Activated naive CD4-positive, alpha-beta T cell (primary cell): ENCODE data around the gene PPP2R5C.

Experiments
- DNase-seq, 4 experiments: peaks; one replicate each; lab custom pipeline; 2025; lab: John Stamatoyannopoulos, UW

The PPP2R5C gene

DNA sequence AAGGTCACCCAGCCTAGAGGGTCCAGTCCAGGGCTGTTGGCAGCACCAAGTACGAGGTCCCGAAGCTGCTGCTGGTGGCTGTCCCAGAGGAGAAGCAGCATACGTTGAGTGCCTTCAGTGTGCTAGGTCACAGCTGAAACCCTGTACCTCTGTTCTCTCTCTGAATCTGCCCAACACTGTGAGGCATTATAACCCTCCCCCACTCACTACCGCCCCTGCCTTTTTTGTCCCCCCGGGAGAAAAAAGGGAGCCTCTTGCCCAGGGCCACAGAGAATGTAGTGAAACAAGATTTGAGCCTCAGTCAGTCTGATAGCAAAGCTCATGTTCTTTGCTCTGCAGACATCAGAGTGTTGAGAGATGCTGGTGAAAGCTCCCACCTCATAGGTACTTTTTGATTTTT lies 53.4 kb downstream of the PPP2R5C start:
- DNase-seq: no peak

DNA sequence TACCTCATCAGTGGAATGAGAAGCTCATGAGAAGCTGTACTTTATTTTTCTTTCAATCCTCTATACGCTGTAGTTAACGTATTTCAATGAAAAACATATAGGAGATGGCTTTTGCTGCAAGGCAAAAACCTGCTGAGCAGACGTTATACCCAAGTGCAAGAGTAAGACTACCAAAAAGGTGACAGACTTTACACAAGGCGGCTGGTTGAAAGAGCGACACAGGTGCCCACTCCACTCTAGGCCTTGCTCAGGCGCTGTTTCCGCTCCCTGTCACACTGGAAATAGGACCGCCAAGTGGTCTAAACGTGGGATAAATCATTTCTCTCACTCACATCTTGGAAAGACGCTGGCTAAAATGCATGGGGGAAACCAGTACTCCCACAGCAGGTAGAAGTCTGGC lies 54.5 kb downstream of the PPP2R5C start:
- DNase-seq: no peak

DNA sequence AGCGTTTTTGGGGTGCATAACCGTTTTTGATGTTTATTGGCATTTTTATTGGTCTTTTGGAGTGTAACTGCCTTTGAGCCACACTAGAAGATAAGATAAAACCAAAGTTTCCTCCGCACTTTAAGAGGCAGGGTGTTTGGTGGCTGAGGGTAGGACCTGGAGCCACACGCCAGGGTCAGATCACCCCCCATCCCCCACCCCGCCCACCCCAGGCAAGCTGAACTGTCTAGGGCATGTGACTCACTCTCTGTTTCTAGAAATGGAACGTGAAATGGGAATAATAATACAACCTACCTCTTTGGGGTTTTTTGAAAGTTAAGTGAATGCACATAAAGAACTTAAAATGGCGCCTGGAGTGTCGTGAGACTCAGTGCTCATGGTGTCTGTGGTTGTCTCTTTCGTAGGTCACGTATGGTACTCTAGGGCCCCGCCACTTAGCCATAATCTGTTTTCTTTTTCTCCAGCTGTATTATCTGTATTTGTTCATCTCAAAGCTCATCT lies 56.0 kb downstream of the PPP2R5C start:
- DNase-seq: peak in 1 of 4 experiments; percentile 40

DNA sequence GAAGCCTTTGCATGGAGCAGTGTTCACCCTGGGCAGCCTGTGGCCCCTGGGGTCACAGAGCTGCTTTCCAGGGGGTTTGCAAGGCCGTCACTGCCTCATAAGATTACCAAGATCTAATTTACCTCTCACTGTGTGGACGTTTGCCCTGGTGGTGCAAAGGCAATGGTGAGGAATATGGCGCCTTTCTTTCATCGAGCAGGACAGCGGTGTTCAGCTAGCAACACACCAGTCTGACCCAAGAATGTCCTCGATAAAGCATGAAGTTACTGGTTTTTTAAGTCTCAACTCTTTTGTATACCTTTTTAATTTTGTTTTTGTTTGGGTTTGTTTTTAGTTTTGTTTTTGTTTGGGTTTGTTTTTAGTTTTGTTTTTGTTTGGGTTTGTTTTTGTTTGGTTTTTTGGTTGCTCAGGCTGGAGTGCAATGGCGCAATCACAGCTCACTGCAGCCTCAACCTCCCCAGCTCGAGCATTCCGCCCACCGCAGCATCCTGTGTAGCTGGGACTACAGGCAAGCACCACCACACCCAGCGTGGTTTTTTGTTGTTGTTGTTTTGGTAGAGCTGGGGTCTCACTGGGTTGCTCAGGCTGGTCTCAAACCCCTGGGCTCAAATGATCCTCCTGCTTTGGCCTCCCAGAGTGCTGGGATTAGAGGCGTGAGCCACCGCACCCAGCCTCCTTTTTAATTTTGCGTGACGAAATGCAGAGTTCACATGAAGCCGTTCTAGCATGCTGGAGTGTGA lies 57.9 kb downstream of the PPP2R5C start:
- peak in 2 of 4 experiments; percentile 32 to 56 for DNase-seq

DNA sequence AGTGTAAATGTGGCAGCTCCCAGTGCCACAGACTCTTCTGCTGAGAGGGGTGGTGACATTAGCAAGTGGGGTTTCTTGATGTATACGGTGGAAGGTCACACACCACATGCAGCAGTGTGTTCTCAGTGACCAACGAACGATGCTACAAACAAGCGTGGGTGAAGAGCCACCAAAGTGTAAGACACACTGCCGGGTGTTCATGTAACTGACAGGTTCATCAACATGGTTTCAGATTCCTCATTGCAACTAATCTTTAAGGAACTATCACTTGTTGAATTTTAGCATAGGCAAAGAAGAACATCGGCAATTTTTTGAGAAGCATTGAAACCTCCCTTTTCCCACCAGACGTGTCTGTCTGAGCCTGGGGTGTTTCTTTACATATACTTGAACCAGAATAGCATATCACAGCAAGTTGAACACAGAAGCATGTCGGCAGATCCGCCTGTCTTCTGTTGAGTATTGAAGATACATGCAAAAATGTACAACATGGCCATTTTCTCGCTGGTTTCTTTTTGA lies 58.8 kb downstream of the PPP2R5C start:
- no peak for DNase-seq

DNA sequence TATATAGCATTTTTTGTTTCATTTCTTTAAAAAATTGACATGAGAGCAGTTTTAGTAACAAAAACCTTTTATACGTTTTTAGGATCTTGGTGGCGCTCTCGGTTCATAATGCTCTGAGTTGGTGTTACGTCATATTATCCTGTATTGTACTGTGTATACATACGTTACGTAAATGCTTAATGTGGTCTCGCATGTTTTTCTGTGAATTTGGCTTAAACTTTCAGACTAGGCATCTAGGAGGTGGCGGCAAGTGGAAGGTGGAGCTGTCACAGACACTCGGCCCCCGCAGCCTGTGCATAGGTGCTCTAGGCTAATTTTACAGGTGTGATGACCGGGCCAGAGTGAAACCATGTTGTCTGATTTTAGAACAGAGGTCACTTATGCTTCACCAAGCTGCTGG lies 60.0 kb downstream of the PPP2R5C start:
- DNase-seq: peak in 2 of 4 experiments; percentile 25 to 42

DNA sequence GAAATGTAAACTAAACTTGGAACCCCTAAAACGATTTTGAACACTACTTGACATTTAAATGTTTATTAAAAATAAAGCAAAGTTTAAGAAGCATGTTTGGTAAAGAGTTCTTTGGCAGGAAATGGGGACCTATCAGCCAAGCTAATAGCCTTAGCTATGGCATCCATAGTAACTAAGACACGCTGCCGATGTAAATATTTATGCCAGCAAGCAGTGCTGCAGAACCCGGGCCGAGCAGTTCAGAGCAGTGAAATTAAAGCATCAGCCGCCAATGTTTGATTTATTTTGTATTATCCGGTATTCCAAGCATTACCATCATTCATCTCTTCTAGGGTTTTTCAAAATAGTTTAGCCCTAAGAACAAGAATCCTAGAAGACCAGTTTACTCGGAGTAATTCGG lies 61.6 kb downstream of the PPP2R5C start:
- no peak for DNase-seq

DNA sequence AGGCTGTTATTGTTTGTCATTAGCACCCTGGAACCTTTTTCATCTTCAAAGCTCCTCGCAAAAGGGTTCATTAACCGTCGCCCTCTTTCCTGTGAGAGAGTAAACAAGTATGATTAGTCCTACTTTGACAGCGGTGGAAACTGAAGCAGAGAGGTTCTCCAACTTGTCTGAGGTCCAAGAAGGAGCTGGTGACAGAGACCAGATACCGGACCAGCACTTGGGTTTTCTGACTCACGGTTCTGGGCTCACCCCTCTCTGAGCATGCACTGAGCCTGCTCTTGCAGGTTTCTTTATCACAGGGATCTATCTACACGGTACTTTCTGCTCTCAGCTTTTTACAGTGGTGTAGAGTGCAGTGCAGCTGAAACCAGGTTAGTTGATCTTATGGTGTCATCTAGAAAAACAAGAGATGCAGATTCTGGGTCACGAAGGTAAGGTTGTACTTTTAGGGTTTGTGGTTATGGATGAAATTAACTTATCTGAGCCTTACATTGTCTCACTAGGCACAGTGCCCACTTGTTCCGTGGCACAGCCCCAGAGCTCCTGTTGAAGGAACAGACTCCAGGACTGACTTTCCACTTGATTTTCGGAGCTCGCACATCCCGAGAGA lies 62.1 kb downstream of the PPP2R5C start:
- DNase-seq: no peak

DNA sequence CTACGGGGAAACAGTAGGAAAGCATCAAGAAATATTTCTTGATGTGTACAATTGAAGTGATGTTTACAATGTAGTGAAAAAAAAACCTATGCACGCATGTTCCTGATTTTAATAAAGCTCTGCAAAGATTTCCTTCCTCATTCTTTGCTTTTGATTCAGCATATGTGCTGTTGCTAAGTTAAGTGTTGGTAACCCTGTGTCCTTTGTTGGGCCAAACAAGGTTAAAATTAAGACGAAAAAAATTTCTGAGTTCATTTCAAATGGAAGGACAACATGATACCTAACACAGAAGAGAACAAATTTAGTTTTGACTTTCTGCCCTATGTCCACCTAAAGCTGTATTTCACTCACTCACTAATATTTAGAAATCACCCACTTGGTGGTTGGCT lies 62.8 kb downstream of the PPP2R5C start:
- DNase-seq: no peak

DNA sequence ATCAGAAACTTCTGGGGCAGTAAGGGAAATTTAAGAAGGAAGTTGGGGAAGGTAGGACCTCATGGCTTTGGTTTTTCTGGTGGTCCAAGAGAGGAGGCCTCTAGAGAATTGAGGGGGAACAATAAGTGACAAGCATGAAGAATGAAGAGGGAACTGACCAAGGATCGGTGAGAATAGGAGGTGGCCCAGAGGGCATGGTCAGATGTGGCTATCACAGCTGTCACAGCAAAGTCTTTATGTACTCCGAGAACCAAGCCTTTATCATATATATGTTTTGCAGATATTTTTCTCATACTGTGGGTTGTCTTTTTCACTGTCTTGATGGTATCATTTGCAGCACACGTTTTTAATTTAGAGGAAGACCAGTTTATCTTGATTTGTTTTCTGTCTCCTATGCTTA lies 64.3 kb downstream of the PPP2R5C start:
- no peak for DNase-seq

DNA sequence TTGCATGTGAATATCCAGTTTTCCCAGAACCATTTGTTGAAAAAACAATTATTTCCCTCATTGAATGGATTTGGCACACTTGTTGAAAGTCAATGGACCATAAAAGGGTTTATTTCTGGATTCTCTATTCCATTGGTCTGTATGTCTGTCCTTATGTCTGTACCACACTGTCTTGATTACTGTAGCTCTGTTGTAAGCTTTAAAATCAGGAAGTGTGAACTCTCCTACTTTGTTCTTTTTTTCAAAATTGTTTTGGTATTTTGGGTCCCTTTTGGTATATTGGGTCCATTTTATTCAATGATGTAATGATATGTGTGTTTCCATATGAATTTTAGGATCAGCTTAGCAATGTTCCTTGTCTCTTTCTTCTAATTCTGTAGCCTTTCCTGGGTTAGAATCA lies 64.8 kb downstream of the PPP2R5C start:
- no peak for DNase-seq

DNA sequence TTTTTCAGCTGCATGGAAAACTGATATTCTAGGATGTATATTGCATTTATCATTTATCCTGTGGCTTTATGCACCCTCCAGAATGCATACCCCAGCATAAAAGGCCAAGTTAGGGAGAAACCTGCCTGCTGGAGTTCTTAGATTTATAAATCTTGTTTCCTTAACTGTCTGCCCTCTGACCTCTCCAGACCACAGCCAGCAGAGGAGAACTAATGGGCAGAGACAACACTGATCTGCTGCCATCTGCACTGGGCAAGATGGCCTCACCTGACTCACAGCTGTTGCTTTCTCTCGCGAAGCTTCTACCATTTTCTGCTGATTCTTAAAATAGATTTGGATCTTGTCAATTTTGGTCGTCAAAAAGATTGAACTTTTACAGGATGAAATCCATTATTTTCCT lies 65.8 kb downstream of the PPP2R5C start:
- no peak for DNase-seq

DNA sequence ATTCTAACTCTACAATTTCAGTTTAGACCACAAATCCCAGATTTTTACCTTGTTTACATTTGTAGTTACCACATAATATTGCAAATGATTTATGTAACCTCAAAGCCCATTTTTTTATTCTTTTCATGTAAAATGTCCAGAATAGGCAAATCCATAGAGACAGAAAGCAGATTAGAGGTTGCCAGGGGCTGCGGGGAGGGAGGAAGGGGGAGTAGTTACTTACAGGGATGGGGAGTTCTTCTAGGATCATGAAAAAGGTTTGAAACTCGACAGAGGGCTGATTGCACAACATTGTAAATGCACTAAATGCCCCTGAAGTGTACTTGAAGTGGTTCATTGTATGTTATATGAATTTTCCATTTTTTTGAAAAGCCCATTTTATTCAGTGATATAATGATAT lies 66.5 kb downstream of the PPP2R5C start:
- no peak for DNase-seq

DNA sequence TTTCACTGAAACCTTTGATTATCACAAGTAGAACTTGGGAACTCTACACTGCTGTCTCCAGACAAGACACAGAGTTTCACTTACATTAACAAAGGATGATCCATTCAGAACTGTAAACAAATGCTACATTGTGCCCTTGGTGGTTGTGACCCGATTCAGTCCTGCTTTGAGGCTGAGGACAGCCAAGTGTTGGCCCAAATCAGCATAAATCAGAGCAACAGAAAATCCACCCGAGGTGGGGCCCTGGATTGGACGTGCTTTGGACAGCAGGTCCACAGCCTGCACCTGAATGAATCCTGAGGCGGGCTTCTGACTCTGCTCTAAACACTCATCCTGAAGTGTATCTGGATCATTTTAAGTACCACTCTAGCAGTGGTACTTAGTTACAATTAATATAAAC lies 68.8 kb downstream of the PPP2R5C start:
- DNase-seq: no peak

DNA sequence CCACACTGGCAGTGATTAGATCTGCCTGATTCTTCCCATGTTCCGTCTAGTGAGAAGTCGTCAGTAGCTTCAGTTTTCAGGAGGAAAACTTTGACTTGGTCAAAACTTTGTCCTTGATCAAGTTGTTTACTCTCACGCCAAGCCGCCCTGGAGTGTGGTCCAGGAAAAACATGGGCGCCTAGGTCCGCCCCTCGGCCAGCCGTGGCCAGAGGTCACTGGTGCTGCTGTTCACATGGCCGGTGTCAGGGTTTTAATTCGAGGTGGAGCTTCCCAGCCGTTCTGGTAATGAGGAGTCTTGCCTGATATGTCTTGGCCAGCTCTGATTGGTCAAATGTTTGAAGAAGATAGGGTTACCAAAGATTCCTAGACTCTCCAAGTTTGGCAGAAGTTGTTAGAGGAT lies 71.5 kb downstream of the PPP2R5C start:
- no peak for DNase-seq

DNA sequence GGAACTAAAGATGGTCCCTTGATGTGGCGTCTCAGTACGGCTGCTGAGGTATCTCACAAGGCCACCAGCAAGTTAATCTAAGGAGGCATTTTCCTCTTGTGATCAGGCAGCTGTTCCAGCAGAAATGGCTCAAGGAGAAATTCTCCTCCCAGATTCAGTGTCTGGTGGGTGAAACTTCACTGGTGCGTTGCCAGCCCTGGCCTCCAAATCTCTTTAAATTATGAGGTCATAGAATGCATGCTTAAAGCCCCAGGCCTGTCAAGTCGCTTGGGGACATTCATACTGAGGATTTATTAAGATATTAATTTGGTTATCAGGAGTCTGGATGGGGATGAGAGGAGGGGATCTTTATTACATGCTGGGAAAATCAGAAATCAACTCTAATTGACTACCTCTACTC lies 72.9 kb downstream of the PPP2R5C start:
- DNase-seq: no peak

DNA sequence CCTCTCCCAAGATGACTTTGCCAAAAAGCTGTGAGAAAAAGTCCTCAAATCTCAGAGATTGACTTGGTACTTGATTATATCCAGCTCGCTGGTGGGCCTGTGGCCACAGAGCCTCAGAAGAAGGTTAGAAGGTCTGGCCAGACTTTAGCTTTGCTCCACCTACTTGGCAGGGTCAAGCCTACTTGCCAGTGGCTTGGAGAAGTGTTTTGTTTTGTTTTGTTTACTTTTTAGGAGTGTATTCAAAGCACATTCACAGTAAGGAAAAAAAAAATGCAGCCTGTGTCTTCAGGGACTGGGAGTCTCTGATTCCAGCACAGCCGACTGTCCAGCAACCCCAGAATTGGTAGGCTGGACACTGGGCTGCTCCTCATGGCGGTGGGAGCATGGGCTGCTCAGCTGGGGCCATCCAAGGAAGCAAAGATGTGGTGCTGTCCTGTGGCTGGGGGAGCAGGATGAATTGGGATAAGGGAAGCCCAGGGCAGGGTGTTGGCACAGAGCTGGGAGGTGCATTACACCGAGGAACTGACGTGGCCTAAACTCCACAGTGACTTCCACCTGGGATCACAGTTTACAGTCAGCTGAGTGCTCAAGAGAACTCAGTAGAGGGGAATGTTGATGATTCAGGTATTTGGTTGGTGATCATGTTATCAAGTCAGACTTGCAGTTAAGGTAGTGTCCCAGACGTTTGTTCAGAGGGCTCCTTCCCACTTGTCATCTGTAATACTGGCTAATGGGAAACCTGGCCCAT lies 73.5 kb downstream of the PPP2R5C start:
- DNase-seq: no peak

DNA sequence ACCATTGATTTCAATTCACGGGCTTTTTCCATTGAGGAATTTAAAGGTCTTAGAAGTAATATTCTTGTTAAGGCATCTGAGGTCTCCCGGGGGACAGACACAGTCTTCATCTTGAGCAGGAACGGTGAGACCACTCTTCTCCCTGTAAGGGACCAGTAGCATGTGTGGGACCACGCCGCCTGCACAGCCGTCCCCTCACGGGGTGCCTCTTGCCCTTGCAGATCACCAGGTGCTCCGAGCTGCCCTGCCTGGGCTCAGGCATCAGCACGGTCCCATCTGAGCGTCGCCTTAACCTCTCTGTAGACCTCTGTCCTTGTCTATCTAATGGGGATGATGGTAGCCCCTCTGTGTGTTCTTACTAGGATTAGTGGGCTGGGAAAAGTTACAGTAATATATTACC lies 74.1 kb downstream of the PPP2R5C start:
- DNase-seq: no peak

DNA sequence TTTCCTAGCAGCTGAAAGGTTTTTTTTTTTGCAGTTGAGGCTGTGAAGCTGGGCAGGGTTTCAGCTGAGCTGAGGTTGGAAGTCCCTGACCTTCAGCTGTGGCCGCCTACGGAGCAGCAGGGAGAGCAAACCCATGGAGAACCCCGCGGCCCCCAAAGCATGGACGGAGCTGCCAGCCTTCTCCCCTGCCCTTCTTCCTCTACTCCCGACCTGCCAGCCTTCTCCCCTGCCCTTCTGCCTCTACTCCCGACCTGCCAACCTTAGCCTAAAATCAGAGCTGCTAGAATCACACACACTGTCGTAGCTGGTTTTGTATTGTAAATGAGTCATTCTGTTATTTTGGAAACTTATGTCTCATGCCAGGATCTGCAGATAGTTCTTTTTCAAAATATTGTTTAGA lies 74.6 kb downstream of the PPP2R5C start:
- DNase-seq: no peak

DNA sequence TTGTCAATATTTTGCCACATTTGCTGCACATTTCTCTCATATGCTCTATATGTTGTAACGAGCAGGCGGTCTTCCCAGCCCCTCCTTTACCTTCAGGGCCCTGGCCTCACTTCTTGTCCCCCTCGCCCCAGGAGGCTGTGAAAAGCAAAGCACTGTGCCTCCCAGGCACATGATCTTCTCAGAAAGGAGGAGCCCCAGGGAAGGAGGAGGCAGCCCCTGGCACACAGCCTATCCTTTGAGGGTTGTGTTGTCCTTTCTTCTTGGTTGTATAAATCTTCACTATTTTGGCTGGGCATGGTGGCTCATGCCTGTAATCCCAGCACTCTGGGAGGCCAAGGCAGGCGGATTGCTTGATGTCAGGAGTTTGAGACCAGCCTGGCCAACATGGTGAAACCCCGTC lies 77.0 kb downstream of the PPP2R5C start:
- DNase-seq: no peak

DNA sequence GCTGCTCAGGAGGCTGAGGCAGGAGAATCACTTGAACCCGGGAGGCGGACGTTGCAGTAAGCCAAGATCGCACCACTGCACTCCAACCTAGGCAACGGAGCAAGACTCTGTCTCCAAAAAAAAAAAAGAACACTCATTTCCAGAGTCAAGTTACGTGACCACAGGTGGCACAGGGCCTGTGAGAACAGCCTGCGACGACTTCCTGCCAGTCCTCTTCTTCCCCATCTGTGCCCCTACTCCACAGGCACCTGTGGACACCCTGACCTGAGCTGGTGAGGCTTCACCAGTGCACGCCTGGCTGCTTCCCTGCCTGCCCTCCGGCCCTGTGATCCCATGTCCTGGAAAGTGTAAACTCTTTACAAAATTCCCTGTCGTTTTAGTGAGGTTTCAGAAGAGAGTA lies 77.7 kb downstream of the PPP2R5C start:
- no peak for DNase-seq

DNA sequence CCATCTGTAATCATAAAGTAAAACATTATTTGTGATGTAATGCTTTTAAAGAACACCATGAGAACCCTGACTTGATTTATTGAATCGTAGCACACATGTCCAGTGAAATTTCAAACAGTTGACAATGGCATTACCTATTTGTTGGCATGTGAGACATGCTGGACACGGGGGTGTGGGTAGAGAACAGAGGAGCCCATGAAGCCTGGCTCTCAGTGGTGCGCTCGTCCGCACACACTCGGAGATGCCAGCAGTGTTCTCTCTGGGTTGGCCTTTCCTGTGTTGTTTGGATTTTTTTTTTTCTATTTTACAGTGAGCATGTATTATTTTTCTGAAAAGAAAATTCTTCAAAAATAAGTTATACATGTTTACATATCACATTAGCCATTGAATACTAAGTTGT lies 78.2 kb downstream of the PPP2R5C start:
- DNase-seq: no peak
